Endodermal cell (in vitro differentiated cells): Measurements from ENCODE around the gene IRX1. TPM values are rescaled to one million over a fixed set of nuclear protein-coding genes. Genes with fewer than 3 reads are reported as not detected.

Experiments used
- DNase-seq: peaks from one replicate; pipeline ENCODE4 v3.0.0-alpha.2; 2017
- H3K27ac ChIP-seq: 2 replicates; pipeline ENCODE4 v1.5.1; 2013; ENCODE audit warnings: mild to moderate bottlenecking, low read depth, low read length, moderate library complexity
- H3K27me3 ChIP-seq: 2 replicates; pipeline ENCODE4 v1.6.1; 2013; ENCODE audit warnings: mild to moderate bottlenecking, low read length, moderate library complexity; ENCODE audit not compliant: insufficient read depth, control insufficient read depth, poor library complexity, severe bottlenecking
- H3K36me3 ChIP-seq: 2 replicates; pipeline ENCODE4 v1.7.0; 2013; ENCODE audit warnings: mild to moderate bottlenecking, low read length, moderate library complexity; ENCODE audit not compliant: control insufficient read depth, insufficient read depth
- H3K4me1 ChIP-seq: one replicate; pipeline ENCODE4 v1.7.0; 2013; ENCODE audit warnings: low read length; ENCODE audit not compliant: control insufficient read depth, insufficient read depth
- H3K4me3 ChIP-seq: 2 replicates; pipeline ENCODE4 v1.5.1; 2013; ENCODE audit warnings: mild to moderate bottlenecking, low read length, moderate library complexity
- H3K9ac ChIP-seq: 2 replicates; pipeline ENCODE4 v1.6.1; 2013; ENCODE audit warnings: mild to moderate bottlenecking, low read length, moderate library complexity; ENCODE audit not compliant: poor library complexity, severe bottlenecking; ENCODE audit errors: extremely low read depth
- H3K9me3 ChIP-seq: 2 replicates; pipeline ENCODE4 v1.6.1; 2013; ENCODE audit warnings: mild to moderate bottlenecking, low read length, moderate library complexity; ENCODE audit not compliant: control insufficient read depth
- H3K27ac Mint-ChIP-seq: 2 replicates; pipeline ENCODE4 v1.8.0; 2020; ENCODE audit warnings: mixed read lengths
- H3K27me3 Mint-ChIP-seq: 2 replicates; pipeline ENCODE4 v1.8.0; 2021; ENCODE audit warnings: mild to moderate bottlenecking, mixed read lengths; ENCODE audit not compliant: insufficient read depth
- H3K36me3 Mint-ChIP-seq: 2 replicates; pipeline ENCODE4 v1.8.0; 2020; ENCODE audit warnings: low read depth, mixed read lengths
- H3K4me1 Mint-ChIP-seq: 2 replicates; pipeline ENCODE4 v1.8.0; 2020; ENCODE audit warnings: mixed read lengths
- H3K4me3 Mint-ChIP-seq: 2 replicates; pipeline ENCODE4 v1.8.0; 2020; ENCODE audit warnings: mild to moderate bottlenecking, moderate library complexity, mixed read lengths
- H3K9me3 Mint-ChIP-seq: 2 replicates; pipeline ENCODE4 v1.8.0; 2020; ENCODE audit warnings: mild to moderate bottlenecking, mixed read lengths
- CTCF ChIP-seq: fragments of 200-600 bp; sonication (generic); conservative IDR thresholded peaks from 2 replicates; pipeline ENCODE4 v1.5.0; 2021; ENCODE audit warnings: antibody characterized with exemption, mild to moderate bottlenecking
- WGBS, 2 experiments: methylation state at CpG; one replicate each; pipeline versions ENCODE4 v1.1.5 to v1.1.7; 2013; ENCODE audit warnings: missing lambda C conversion rate in 2 of 2, mixed read lengths in 1 of 2; ENCODE audit not compliant: insufficient coverage in 1 of 2, insufficient read length in 1 of 2; 5-methylcytosine and 5-hydroxymethylcytosine counted together
- total RNA-seq, 2 donors: library from RNA; stranded (reverse); fragmentation: NEBNext Ultra II Directional in 1 of 2; extraction: Animal tissue kit (Norgen Biotek cat#: 25700) in 1 of 2; gene quantifications; 2 replicates in 1 of 2; 3 replicates in 1 of 2; pipeline ENCODE4 v1.2.1, GENCODE V29; 2021

IRX1 gene
- total RNA-seq, 2 donors from 2014 or later = 1.9 to 7.6 TPM

- no peak for TF ChIP-seq CTCF
- no peak overlapping the region for H3K27ac Mint-ChIP-seq
- Histone ChIP-seq H3K36me3 (no peaks in the 10 kb centered on the region), H3K4me3 (no peak overlapping the region), H3K27me3 (no peaks in the 10 kb centered on the region), H3K4me1 (no peaks in the 10 kb centered on the region), H3K9me3 (no peaks in the 10 kb centered on the region), H3K9ac (no peak overlapping the region), H3K27ac (no peak overlapping the region)
- no peaks in the 10 kb centered on the region for H3K36me3 Mint-ChIP-seq
- peaks cover 3% of the 10 kb centered on the region for H3K27me3 Mint-ChIP-seq
- WGBS, 2 experiments = 92 to 95% methylated on average over 3 to 7 of the region's 7 CpGs
- no peaks in the 10 kb centered on the region for H3K4me1 Mint-ChIP-seq
- H3K9me3 Mint-ChIP-seq = no peaks in the 10 kb centered on the region
- no peak overlapping the region for H3K4me3 Mint-ChIP-seq
- DNase-seq = no peak
Observed at GRCh38 chr5:3634061-3634460, 38.4 kb downstream of the IRX1 start.

- H3K4me3 Mint-ChIP-seq = no peak overlapping the region
- no peak overlapping the region for H3K27ac Mint-ChIP-seq
- H3K36me3 Mint-ChIP-seq = no peaks in the 10 kb centered on the region
- Histone ChIP-seq H3K9ac (no peak overlapping the region), H3K36me3 (no peaks in the 10 kb centered on the region), H3K9me3 (no peaks in the 10 kb centered on the region), H3K27ac (no peak overlapping the region), H3K4me1 (no peaks in the 10 kb centered on the region), H3K27me3 (no peaks in the 10 kb centered on the region), H3K4me3 (no peak overlapping the region)
- H3K27me3 Mint-ChIP-seq = no peaks in the 10 kb centered on the region
- 87 to 90% methylated on average over 2 to 7 of the region's 8 CpGs for WGBS, 2 experiments
- peak; percentile 50 for DNase-seq
- no peaks in the 10 kb centered on the region for H3K4me1 Mint-ChIP-seq
- TF ChIP-seq CTCF = no peak
- H3K9me3 Mint-ChIP-seq = no peaks in the 10 kb centered on the region
Observed at GRCh38 chr5:3639175-3639574, 43.5 kb downstream of the IRX1 start.

- H3K4me1 ChIP-seq = no peaks in the 10 kb centered on the region
- Mint-ChIP-seq H3K4me3 (no peak overlapping the region), H3K4me1 (no peaks in the 10 kb centered on the region), H3K9me3 (no peaks in the 10 kb centered on the region), H3K36me3 (no peaks in the 10 kb centered on the region), H3K27ac (no peak overlapping the region), H3K27me3 (peaks cover 4% of the 10 kb centered on the region)
- WGBS, 2 experiments = 85 to 90% methylated on average over 3 of the region's 3 CpGs
- no peak overlapping the region for H3K9ac ChIP-seq
- H3K4me3 ChIP-seq = no peak overlapping the region
- H3K36me3 ChIP-seq = no peaks in the 10 kb centered on the region
- H3K9me3 ChIP-seq = no peaks in the 10 kb centered on the region
- DNase-seq = no peak
- no peak overlapping the region for H3K27ac ChIP-seq
- no peaks in the 10 kb centered on the region for H3K27me3 ChIP-seq
- TF ChIP-seq CTCF = no peak
Observed at GRCh38 chr5:3642231-3642630, 46.6 kb downstream of the IRX1 start.
